Testis (tissue), 2 donors: ENCODE measurements around the gene ARHGEF3.
"Not testable (repeated sequence)": the region's sequence is repeated elsewhere in the genome, so short reads cannot be mapped to it uniquely, and the experiment has no call there.

Experiments
- CTCF ChIP-seq, 3 experiments: fragments of 450-650 bp in 2 of 3; fragments of 200-600 bp in 1 of 3; sonication (generic) in 1 of 3; IDR thresholded peaks; one replicate each; pipeline ENCODE4 v1.5.1; 2016 to 2019; ENCODE audit warnings: antibody characterized with exemption in 3 of 3, mild to moderate bottlenecking in 2 of 3, moderate library complexity in 1 of 3
- POLR2A ChIP-seq: fragments of 450-650 bp; IDR thresholded peaks from one replicate; pipeline ENCODE4 v1.6.1; 2017; ENCODE audit warnings: antibody characterized with exemption, mild to moderate bottlenecking, moderate library complexity

DNA sequence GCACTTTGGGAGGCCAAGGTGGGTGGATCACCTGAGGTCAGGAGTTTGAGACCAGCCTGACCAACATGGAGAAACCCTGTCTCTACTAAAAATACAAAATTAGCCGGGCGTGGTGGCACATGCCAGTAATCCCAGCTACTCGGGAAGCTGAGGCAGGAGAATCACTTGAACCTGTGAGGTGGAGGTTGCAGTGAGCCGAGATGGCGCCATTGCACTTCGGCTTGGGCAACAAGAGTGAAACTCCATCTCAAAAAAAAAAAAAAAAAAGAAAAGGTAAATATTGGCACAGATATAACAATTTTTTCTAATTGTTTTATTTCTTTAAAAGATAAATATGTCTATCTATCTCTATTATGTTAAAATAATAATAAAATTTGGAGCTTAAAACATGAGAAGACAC is 94.3 kb downstream of the ARHGEF3 start:
- TF ChIP-seq CTCF (IDR thresholded peaks at IDR 0.05); POLR2A: not testable (repeated sequence)
